ENCODE results near the gene PDE7B.

- TF ChIP-seq GATA2 (IDR thresholded peaks at IDR 0.05; ENCODE audit: low read depth, low read length), result no peak
- no peak for TF ChIP-seq GATA3 (IDR thresholded peaks at IDR 0.05; ENCODE audit: low read depth, low read length)
These were observed 89.2 kb downstream of the PDE7B start for GRCh38 chr6:135940616-135941167.
